ENCODE results near the gene RNPEPL1. TPM values are rescaled to one million over a fixed set of nuclear protein-coding genes. Genes with fewer than 3 reads are reported as not detected.

RNPEPL1 gene
- total and polyA plus RNA-seq, 2 experiments from 2014 or later, result 11.1 to 23.0 TPM

DNA sequence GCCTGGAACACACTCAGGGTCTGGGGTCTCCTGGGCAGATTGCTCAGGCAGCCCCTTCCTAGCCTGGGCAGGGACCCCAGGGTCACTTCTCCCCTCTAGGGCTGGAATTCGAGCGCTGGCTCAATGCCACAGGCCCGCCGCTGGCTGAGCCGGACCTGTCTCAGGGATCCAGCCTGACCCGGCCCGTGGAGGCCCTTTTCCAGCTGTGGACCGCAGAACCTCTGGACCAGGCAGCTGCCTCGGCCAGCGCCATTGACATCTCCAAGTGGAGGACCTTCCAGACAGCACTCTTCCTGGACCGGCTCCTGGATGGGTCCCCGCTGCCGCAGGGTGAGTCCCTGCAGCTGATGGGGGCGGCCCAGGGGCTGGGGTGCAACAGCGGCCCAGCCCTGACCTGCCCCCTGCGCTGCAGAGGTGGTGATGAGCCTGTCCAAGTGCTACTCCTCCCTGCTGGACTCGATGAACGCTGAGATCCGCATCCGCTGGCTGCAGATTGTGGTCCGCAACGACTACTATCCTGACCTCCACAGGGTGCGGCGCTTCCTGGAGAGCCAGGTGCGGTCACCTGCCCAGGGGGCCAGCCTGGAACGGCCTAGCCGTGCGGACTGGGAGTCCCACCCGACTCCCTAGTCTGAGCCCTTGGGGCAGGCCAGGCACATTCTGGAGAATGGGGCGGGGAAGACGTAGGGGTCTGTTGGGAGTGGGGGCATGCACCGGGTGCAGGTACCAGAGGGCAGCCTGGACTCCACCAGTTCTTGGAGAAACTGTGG, 8.3 kb downstream of the RNPEPL1 start:
- H3K27ac ChIP-seq, result no peak overlapping the region
- H3F3A ChIP-seq (ENCODE audit: insufficient read depth), result peaks cover 19% of the 10 kb centered on the region
- DNase-seq, result no peak
- no peaks in the 10 kb centered on the region; the same call in 1 of the 2 replicates for H4K20me1 ChIP-seq (ENCODE audit: insufficient read depth)
- H3K36me3 ChIP-seq (ENCODE audit: low read depth), result no peaks in the 10 kb centered on the region; the same call in 1 of the 2 replicates
- H3K79me2 ChIP-seq (ENCODE audit: insufficient read depth), result peaks cover 41% of the 10 kb centered on the region
- no peaks in the 10 kb centered on the region for H3K9me2 ChIP-seq (ENCODE audit: insufficient read depth)
- H3K27me3 ChIP-seq (replicated peaks; ENCODE audit: insufficient read depth), result no peaks in the 10 kb centered on the region
- H3K4me2 ChIP-seq (ENCODE audit: unreplicated experiment), result no peak overlapping the region
- H3K9me3 ChIP-seq (ENCODE audit: low read depth), result no peaks in the 10 kb centered on the region
- TF ChIP-seq EZH2 (IDR thresholded peaks at IDR 0.05; ENCODE audit: insufficient read depth, poor library complexity, severe bottlenecking) (no peak), EZH2phosphoT487 (IDR thresholded peaks at IDR 0.05; ENCODE audit: insufficient read depth, low read depth) (no peak)
- H3K4me3 ChIP-seq, result no peak overlapping the region
- H2AFZ ChIP-seq, result no peak overlapping the region
- H3K4me1 ChIP-seq (ENCODE audit: insufficient read depth), result peaks cover 10% of the 10 kb centered on the region
- H3K9ac ChIP-seq, result no peak overlapping the region
- in situ Hi-C loops (cut with MboI), result no loop called here
- 87% methylated on average over 32 of the region's 32 CpGs for WGBS, 2 experiments (ENCODE audit: low coverage in 1 of 2, low lambda C conversion rate in 2 of 2, missing lambda C conversion rate in 2 of 2)

DNA sequence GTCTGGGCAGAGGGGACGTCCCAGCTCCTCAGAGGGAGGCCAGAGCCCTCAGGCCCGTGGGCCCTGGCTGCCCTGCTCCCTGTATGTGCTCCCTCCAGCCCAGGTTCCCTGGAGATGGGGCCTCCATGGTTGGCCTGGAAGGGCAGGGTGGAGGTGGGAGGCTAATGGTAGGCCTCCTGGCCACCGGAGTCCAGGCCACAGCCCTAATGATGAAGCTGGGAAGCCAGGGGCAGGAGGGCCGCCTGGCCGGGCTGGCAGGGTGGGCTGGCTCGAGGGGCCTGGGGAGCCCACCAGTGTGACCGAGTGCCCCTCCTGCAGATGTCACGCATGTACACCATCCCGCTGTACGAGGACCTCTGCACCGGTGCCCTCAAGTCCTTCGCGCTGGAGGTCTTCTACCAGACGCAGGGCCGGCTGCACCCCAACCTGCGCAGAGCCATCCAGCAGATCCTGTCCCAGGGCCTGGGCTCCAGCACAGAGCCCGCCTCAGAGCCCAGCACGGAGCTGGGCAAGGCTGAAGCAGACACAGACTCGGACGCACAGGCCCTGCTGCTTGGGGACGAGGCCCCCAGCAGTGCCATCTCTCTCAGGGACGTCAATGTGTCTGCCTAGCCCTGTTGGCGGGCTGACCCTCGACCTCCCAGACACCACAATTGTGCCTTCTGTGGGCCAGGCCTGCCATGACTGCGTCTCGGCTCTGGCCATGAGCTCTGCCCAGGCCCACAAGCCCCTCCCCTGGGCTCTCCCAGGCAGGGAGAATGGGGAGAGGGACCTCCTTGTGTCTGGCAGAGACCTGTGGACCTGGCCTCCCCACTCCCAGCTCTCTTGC, 9.2 kb downstream of the RNPEPL1 start:
- in situ Hi-C loops (cut with MboI), result no loop called here
- H3K4me2 ChIP-seq (ENCODE audit: unreplicated experiment), result no peak overlapping the region
- 89 to 90% methylated on average over 26 of the region's 26 CpGs for WGBS, 2 experiments (ENCODE audit: low coverage in 1 of 2, low lambda C conversion rate in 2 of 2, missing lambda C conversion rate in 2 of 2)

DNA sequence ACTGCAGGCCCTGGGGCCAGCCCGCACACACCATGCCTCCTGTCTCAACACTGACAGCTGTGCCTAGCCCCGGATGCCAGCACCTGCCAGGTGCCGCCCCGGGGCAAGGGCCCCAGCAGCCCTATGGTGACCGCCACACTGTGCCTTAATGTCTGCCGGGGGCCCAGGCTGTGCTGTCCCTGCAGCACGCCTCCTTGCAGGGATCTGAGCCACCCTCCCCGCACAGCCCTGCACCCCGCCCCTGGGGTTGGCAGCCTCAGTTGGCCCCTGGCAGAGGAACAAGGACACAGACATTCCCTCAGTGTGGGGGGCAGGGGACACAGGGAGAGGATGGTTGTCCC, 9.8 kb downstream of the RNPEPL1 start:
- Histone ChIP-seq H3K4me1 (ENCODE audit: insufficient read depth) (peaks cover 10% of the 10 kb centered on the region), H3K27me3 (replicated peaks; ENCODE audit: insufficient read depth) (no peaks in the 10 kb centered on the region), H4K20me1 (ENCODE audit: insufficient read depth) (no peaks in the 10 kb centered on the region; the same call in 1 of the 2 replicates), H3K27ac (no peak overlapping the region), H3K4me2 (ENCODE audit: unreplicated experiment) (no peak overlapping the region), H2AFZ (no peak overlapping the region), H3F3A (ENCODE audit: insufficient read depth) (peaks cover 25% of the 10 kb centered on the region), H3K9me2 (ENCODE audit: insufficient read depth) (no peaks in the 10 kb centered on the region), H3K9ac (no peak overlapping the region), H3K79me2 (ENCODE audit: insufficient read depth) (peaks cover 56% of the 10 kb centered on the region), H3K4me3 (no peak overlapping the region), H3K9me3 (ENCODE audit: low read depth) (no peaks in the 10 kb centered on the region), H3K36me3 (ENCODE audit: low read depth) (no peaks in the 10 kb centered on the region; the same call in 1 of the 2 replicates)
- in situ Hi-C loops (cut with MboI), result no loop called here
- TF ChIP-seq EZH2 (IDR thresholded peaks at IDR 0.05; ENCODE audit: insufficient read depth, poor library complexity, severe bottlenecking) (no peak), EZH2phosphoT487 (IDR thresholded peaks at IDR 0.05; ENCODE audit: insufficient read depth, low read depth) (no peak)
- WGBS, 2 experiments (ENCODE audit: low coverage in 1 of 2, low lambda C conversion rate in 2 of 2, missing lambda C conversion rate in 2 of 2), result 78 to 82% methylated on average over 7 to 9 of the region's 9 CpGs
- no peak for DNase-seq

More for the DNA sequence above, 9.2 kb downstream of the RNPEPL1 start:
- no peaks in the 10 kb centered on the region for H3K9me2 ChIP-seq (ENCODE audit: insufficient read depth)
- peaks cover 24% of the 10 kb centered on the region for H3F3A ChIP-seq (ENCODE audit: insufficient read depth)
- H3K4me3 ChIP-seq, result no peak overlapping the region
- no peak overlapping the region for H3K27ac ChIP-seq
- no peaks in the 10 kb centered on the region; the same call in 1 of the 2 replicates for H4K20me1 ChIP-seq (ENCODE audit: insufficient read depth)
- no peak overlapping the region for H2AFZ ChIP-seq
- peaks cover 10% of the 10 kb centered on the region for H3K4me1 ChIP-seq (ENCODE audit: insufficient read depth)
- H3K36me3 ChIP-seq (ENCODE audit: low read depth), result no peaks in the 10 kb centered on the region; the same call in 1 of the 2 replicates
- H3K27me3 ChIP-seq (replicated peaks; ENCODE audit: insufficient read depth), result no peaks in the 10 kb centered on the region
- H3K9me3 ChIP-seq (ENCODE audit: low read depth), result no peaks in the 10 kb centered on the region
- H3K79me2 ChIP-seq (ENCODE audit: insufficient read depth), result peaks cover 50% of the 10 kb centered on the region
- H3K9ac ChIP-seq, result no peak overlapping the region
- DNase-seq, result no peak
- TF ChIP-seq EZH2 (IDR thresholded peaks at IDR 0.05; ENCODE audit: insufficient read depth, poor library complexity, severe bottlenecking), result no peak
- no peak for TF ChIP-seq EZH2phosphoT487 (IDR thresholded peaks at IDR 0.05; ENCODE audit: insufficient read depth, low read depth)

DNA sequence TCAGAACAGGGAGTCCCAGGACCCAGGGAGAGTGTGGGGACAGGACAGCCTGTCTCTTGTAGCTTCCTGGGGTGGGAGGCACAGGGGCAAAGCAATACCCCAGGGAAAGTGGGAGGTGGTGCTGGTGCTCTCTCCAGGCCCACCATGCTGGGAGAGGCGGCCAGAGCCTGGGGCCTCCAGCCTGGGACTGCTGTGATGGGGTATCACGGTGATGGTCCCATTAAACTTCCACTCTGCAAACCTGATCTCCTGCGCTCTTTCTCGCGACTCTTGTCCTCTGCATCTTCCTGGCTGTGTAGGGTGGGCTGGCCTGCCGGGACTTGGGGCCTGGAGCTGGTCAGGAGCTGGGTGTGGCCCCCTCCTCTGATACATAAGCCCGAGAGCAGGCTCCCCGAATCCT, 10.2 kb downstream of the RNPEPL1 start:
- no peaks in the 10 kb centered on the region for H3K9me3 ChIP-seq (ENCODE audit: low read depth)
- H3F3A ChIP-seq (ENCODE audit: insufficient read depth), result peaks cover 25% of the 10 kb centered on the region
- H3K79me2 ChIP-seq (ENCODE audit: insufficient read depth), result peaks cover 60% of the 10 kb centered on the region
- no peak overlapping the region for H2AFZ ChIP-seq
- H3K36me3 ChIP-seq (ENCODE audit: low read depth), result no peaks in the 10 kb centered on the region; the same call in 1 of the 2 replicates
- no peak for TF ChIP-seq EZH2 (IDR thresholded peaks at IDR 0.05; ENCODE audit: insufficient read depth, poor library complexity, severe bottlenecking)
- TF ChIP-seq EZH2phosphoT487 (IDR thresholded peaks at IDR 0.05; ENCODE audit: insufficient read depth, low read depth), result no peak
- WGBS, 2 experiments (ENCODE audit: low coverage in 1 of 2, low lambda C conversion rate in 2 of 2, missing lambda C conversion rate in 2 of 2), result 67 to 77% methylated on average over 6 to 8 of the region's 8 CpGs
- no peaks in the 10 kb centered on the region for H3K9me2 ChIP-seq (ENCODE audit: insufficient read depth)
- no peak overlapping the region for H3K4me2 ChIP-seq (ENCODE audit: unreplicated experiment)
- H3K27me3 ChIP-seq (replicated peaks; ENCODE audit: insufficient read depth), result no peaks in the 10 kb centered on the region
- no peak overlapping the region for H3K4me3 ChIP-seq
- H4K20me1 ChIP-seq (ENCODE audit: insufficient read depth), result no peaks in the 10 kb centered on the region; the same call in 1 of the 2 replicates
- no peak overlapping the region for H3K9ac ChIP-seq
- peaks cover 10% of the 10 kb centered on the region for H3K4me1 ChIP-seq (ENCODE audit: insufficient read depth)
- no peak for DNase-seq
- H3K27ac ChIP-seq, result no peak overlapping the region
- in situ Hi-C loops (cut with MboI), result no loop called here

Measured in GM23248 (cell line).